Measurements from ENCODE around the gene ARHGDIG. TPM values are rescaled to one million over a fixed set of nuclear protein-coding genes. Genes with fewer than 3 reads are reported as not detected.
"Not testable (repeated sequence)": the region's sequence is repeated elsewhere in the genome, so short reads cannot be mapped to it uniquely, and the experiment has no call there.

Gene ARHGDIG
- polyA plus RNA-seq, 3 donors, result not detected

DNA sequence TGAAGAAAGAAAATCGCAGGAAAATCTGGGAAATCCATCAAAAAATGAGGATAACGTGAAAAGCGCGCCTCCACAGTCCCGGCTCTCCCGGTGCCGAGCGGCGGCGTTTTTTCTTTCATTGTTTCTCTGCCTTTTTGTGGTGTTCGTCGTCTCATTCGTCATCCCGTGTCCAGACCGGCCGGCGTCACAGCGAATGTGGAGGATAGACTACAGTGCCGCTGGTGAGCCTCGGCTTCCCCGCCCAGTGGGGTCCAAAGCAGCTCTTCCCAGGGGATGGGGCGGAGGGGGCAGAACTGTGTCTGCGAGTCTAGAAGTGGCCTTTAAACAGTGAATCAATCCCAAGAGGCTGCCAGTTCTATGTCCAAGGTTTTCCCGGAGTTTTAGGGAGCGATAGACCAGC is 25.9 kb upstream of the ARHGDIG start:
- DNase-seq, result no peak
- H3K36me3 Mint-ChIP-seq, result peaks cover 50 to 64% of the 10 kb centered on the region in 2 donors
- H3K27ac Mint-ChIP-seq, result no peak overlapping the region
- TF ChIP-seq, protein P1, sequence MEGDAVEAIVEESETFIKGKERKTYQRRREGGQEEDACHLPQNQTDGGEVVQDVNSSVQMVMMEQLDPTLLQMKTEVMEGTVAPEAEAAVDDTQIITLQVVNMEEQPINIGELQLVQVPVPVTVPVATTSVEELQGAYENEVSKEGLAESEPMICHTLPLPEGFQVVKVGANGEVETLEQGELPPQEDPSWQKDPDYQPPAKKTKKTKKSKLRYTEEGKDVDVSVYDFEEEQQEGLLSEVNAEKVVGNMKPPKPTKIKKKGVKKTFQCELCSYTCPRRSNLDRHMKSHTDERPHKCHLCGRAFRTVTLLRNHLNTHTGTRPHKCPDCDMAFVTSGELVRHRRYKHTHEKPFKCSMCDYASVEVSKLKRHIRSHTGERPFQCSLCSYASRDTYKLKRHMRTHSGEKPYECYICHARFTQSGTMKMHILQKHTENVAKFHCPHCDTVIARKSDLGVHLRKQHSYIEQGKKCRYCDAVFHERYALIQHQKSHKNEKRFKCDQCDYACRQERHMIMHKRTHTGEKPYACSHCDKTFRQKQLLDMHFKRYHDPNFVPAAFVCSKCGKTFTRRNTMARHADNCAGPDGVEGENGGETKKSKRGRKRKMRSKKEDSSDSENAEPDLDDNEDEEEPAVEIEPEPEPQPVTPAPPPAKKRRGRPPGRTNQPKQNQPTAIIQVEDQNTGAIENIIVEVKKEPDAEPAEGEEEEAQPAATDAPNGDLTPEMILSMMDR (IDR thresholded peaks at IDR 0.05), result no peak
- H3K9me3 Mint-ChIP-seq, result peaks cover 0 to 3% (median 0%) of the 10 kb centered on the region in 7 donors
- Histone ChIP-seq H3K4me3 (replicated peaks in 1 of 3; ENCODE audit: low read depth in 2 of 3, low read length in 3 of 3) (no peak overlapping the region), H3K9me3 (replicated peaks in 1 of 2; ENCODE audit: control insufficient read depth in 1 of 2, insufficient read depth in 1 of 2, low read length in 2 of 2) (no peaks in the 10 kb centered on the region), H3K9ac (ENCODE audit: insufficient read depth, low read length, poor library complexity, severe bottlenecking) (no peak overlapping the region), H4K20me1 (ENCODE audit: insufficient read depth, low read length) (no peaks in the 10 kb centered on the region), H3K4me2 (replicated peaks; ENCODE audit: extremely low read depth, low read length, poor library complexity, severe bottlenecking) (no peak overlapping the region), H3K27me3 (ENCODE audit: control insufficient read depth in 2 of 2, insufficient read depth in 2 of 2, low read length in 2 of 2) (no peaks in the 10 kb centered on the region), H2AFZ (ENCODE audit: insufficient read depth, low read depth, low read length, poor library complexity, severe bottlenecking) (no peak overlapping the region), H3K4me1 (ENCODE audit: control insufficient read depth in 1 of 2, insufficient read depth in 2 of 2, low read length in 2 of 2) (peaks cover 9 to 11% of the 10 kb centered on the region in 2 donors), H3K36me3 (replicated peaks in 1 of 2; ENCODE audit: control insufficient read depth in 1 of 2, insufficient read depth in 2 of 2, low read length in 2 of 2) (peaks cover 10 to 42% of the 10 kb centered on the region in 2 donors), H3K79me2 (ENCODE audit: insufficient read depth, low read length) (no peaks in the 10 kb centered on the region), H3K27ac (ENCODE audit: low read depth in 1 of 2, low read length in 2 of 2) (no peak overlapping the region)
- H3K4me3 Mint-ChIP-seq, result no peak overlapping the region
- peaks cover 15% of the 10 kb centered on the region for H3K4me1 Mint-ChIP-seq
- WGBS (ENCODE audit: insufficient coverage), result 98% methylated on average over 25 of the region's 25 CpGs
- peaks cover 0 to 3% (median 0%) of the 10 kb centered on the region in 3 donors for H3K27me3 Mint-ChIP-seq (ENCODE audit: low read depth in 3 of 3)
- intact Hi-C loops (cut with micrococcal nuclease), result no loop called here

DNA sequence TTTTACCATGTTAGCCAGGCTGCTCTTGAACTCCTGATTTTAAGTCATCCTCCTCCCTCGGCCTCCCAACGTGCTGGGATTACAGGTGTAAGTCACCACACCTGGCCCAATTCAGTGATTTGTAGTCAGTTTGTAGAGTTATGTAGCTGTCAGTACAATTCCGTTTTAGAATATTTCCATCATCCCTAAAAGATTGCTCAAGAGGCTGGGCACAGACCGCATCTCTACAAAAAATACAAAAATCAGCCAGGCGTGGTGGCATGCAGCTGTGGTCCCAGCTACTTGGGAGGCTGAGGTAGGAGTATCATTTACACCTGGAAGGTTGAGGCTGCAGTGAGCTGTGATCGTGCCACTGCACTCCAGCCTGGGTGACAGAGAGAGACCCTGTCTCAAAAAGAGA is 25.2 kb upstream of the ARHGDIG start:
- no peak overlapping the region for H3K27ac ChIP-seq (ENCODE audit: low read depth in 1 of 2, low read length in 2 of 2)
- Mint-ChIP-seq H3K27me3 (ENCODE audit: low read depth in 3 of 3) (peaks cover 0 to 3% (median 0%) of the 10 kb centered on the region in 3 donors), H3K4me3 (no peak overlapping the region), H3K9me3 (peaks cover 0 to 3% (median 0%) of the 10 kb centered on the region in 7 donors), H3K36me3 (peaks cover 53 to 66% of the 10 kb centered on the region in 2 donors), H3K4me1 (peaks cover 15% of the 10 kb centered on the region), H3K27ac (peak overlapping the region in 1 of 7 donors; percentile 54)
- no peaks in the 10 kb centered on the region for H3K9me3 ChIP-seq (replicated peaks in 1 of 2; ENCODE audit: control insufficient read depth in 1 of 2, insufficient read depth in 1 of 2, low read length in 2 of 2)
- no peak overlapping the region for H2AFZ ChIP-seq (ENCODE audit: insufficient read depth, low read depth, low read length, poor library complexity, severe bottlenecking)
- no peaks in the 10 kb centered on the region for H3K27me3 ChIP-seq (ENCODE audit: control insufficient read depth in 2 of 2, insufficient read depth in 2 of 2, low read length in 2 of 2)
- DNase-seq, result no peak
- H3K79me2 ChIP-seq (ENCODE audit: insufficient read depth, low read length), result no peaks in the 10 kb centered on the region
- peaks cover 17 to 46% of the 10 kb centered on the region in 2 donors for H3K36me3 ChIP-seq (replicated peaks in 1 of 2; ENCODE audit: control insufficient read depth in 1 of 2, insufficient read depth in 2 of 2, low read length in 2 of 2)
- no peak overlapping the region for H3K4me2 ChIP-seq (replicated peaks; ENCODE audit: extremely low read depth, low read length, poor library complexity, severe bottlenecking)
- H4K20me1 ChIP-seq (ENCODE audit: insufficient read depth, low read length), result no peaks in the 10 kb centered on the region
- TF ChIP-seq, protein P1 (IDR thresholded peaks at IDR 0.05), result no peak
- WGBS (ENCODE audit: insufficient coverage), result no CpG with 5 or more reads among the region's 6 CpGs
- intact Hi-C loops (cut with micrococcal nuclease), result no loop called here
- no peak overlapping the region for H3K9ac ChIP-seq (ENCODE audit: insufficient read depth, low read length, poor library complexity, severe bottlenecking)
- peaks cover 9 to 11% of the 10 kb centered on the region in 2 donors for H3K4me1 ChIP-seq (ENCODE audit: control insufficient read depth in 1 of 2, insufficient read depth in 2 of 2, low read length in 2 of 2)
- H3K4me3 ChIP-seq (replicated peaks in 1 of 3; ENCODE audit: low read depth in 2 of 3, low read length in 3 of 3), result no peak overlapping the region

DNA sequence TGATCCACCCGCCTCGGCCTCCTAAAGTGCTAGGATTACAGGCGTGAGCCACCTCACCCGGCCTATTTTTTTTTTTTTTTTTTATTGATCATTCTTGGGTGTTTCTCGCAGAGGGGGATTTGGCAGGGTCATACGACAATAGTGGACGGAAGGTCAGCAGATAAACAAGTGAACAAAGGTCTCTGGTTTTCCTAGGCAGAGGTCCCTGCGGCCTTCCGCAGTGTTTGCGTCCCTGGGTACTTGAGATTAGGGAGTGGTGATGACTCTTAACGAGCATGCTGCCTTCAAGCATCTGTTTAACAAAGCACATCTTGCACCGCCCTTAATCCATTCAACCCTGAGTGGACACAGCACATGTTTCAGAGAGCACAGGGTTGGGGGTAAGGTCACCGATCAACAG is 22.3 kb upstream of the ARHGDIG start:
- H3K27me3 ChIP-seq (ENCODE audit: control insufficient read depth in 2 of 2, insufficient read depth in 2 of 2, low read length in 2 of 2); H3K79me2 ChIP-seq (ENCODE audit: insufficient read depth, low read length); H3K9ac ChIP-seq (ENCODE audit: insufficient read depth, low read length, poor library complexity, severe bottlenecking); H3K27me3 Mint-ChIP-seq (ENCODE audit: low read depth in 3 of 3); H3K4me1 Mint-ChIP-seq; H3K4me1 ChIP-seq (ENCODE audit: control insufficient read depth in 1 of 2, insufficient read depth in 2 of 2, low read length in 2 of 2); H3K27ac Mint-ChIP-seq; H4K20me1 ChIP-seq (ENCODE audit: insufficient read depth, low read length); intact Hi-C loops (cut with micrococcal nuclease); DNase-seq; H3K4me3 ChIP-seq (replicated peaks in 1 of 3; ENCODE audit: low read depth in 2 of 3, low read length in 3 of 3); H3K4me3 Mint-ChIP-seq; H3K27ac ChIP-seq (ENCODE audit: low read depth in 1 of 2, low read length in 2 of 2); H3K9me3 Mint-ChIP-seq; H3K9me3 ChIP-seq (replicated peaks in 1 of 2; ENCODE audit: control insufficient read depth in 1 of 2, insufficient read depth in 1 of 2, low read length in 2 of 2); H3K4me2 ChIP-seq (replicated peaks; ENCODE audit: extremely low read depth, low read length, poor library complexity, severe bottlenecking); H2AFZ ChIP-seq (ENCODE audit: insufficient read depth, low read depth, low read length, poor library complexity, severe bottlenecking): not testable (repeated sequence)
- peaks cover 61 to 82% of the 10 kb centered on the region in 2 donors for H3K36me3 Mint-ChIP-seq
- WGBS (ENCODE audit: insufficient coverage), result 95% methylated on average over 4 of the region's 13 CpGs
- peaks cover 41 to 62% of the 10 kb centered on the region in 2 donors for H3K36me3 ChIP-seq (replicated peaks in 1 of 2; ENCODE audit: control insufficient read depth in 1 of 2, insufficient read depth in 2 of 2, low read length in 2 of 2)

Data from CD14-positive monocyte (primary cell).